K562 (cell line): ENCODE results near the gene LRP1-AS.

Source experiments
- CBFB ChIP-seq: sonication (generic); formaldehyde crosslinking; IDR thresholded peaks from 2 replicates; pipeline ENCODE4 v1.4.0; 2020; ENCODE audit warnings: mild to moderate bottlenecking, missing genetic modification reagents
- ELF4 ChIP-seq: fragments of 450-650 bp; formaldehyde crosslinking; IDR thresholded peaks from 2 replicates; pipeline ENCODE4 v1.4.0; 2022; ENCODE audit warnings: missing genetic modification characterization
- FOXA1 ChIP-seq: fragments of 450-650 bp; IDR thresholded peaks from 2 replicates; pipeline ENCODE4 v1.6.1; 2016; ENCODE audit warnings: mild to moderate bottlenecking, borderline replicate concordance
- FOXM1 ChIP-seq, 2 experiments: fragments of 450-650 bp in 1 of 2; sonication (generic) in 1 of 2; formaldehyde crosslinking in 1 of 2; IDR thresholded peaks; 2 replicates each; pipeline versions ENCODE4 v1.6.1 to v1.9.0; 2017 to 2022; ENCODE audit warnings: low read depth in 2 of 2, mild to moderate bottlenecking in 2 of 2, missing genetic modification reagents in 1 of 2, moderate library complexity in 1 of 2
- POLR2A ChIP-seq: fragments of 450-650 bp; conservative IDR thresholded peaks from 2 replicates; pipeline ENCODE4 v1.6.1; 2016
- SRSF1 ChIP-seq: fragments of 200-400 bp; formaldehyde crosslinking; IDR thresholded peaks from 2 replicates; pipeline ENCODE4 v1.6.1; 2017; ENCODE audit warnings: mild to moderate bottlenecking, low read depth, low read length, moderate library complexity
- TAF1 ChIP-seq: IDR thresholded peaks from 2 replicates; pipeline ENCODE4 v1.6.1; 2011; ENCODE audit warnings: mild to moderate bottlenecking, low read length, moderate library complexity; ENCODE audit not compliant: insufficient read depth, control insufficient read depth, severe bottlenecking; ENCODE audit errors: extremely low read depth
- TEAD2 ChIP-seq: fragments of 450-650 bp; IDR thresholded peaks from 2 replicates; pipeline ENCODE4 v1.6.1; 2016; ENCODE audit warnings: missing genetic modification characterization, control low read depth, missing compliant biosample characterization
- ZC3H8 ChIP-seq: fragments of 450-650 bp; IDR thresholded peaks from 2 replicates; pipeline ENCODE4 v1.6.1; 2017
- TF ChIP-seq, protein P1 (sequence below): fragments of 450-650 bp; IDR thresholded peaks from 2 replicates; pipeline ENCODE4 v1.6.1; 2016
- TF ChIP-seq, protein P2 (sequence below), 2 experiments: fragments of 450-650 bp; IDR thresholded peaks; 2 replicates each; pipeline ENCODE4 v1.6.1; 2016; ENCODE audit warnings: mild to moderate bottlenecking in 2 of 2, borderline replicate concordance in 1 of 2, low read depth in 1 of 2, moderate library complexity in 1 of 2
- TF ChIP-seq, protein P3 (sequence below), 3 experiments: IDR thresholded peaks in 2 of 3; conservative IDR thresholded peaks in 1 of 3; 2 replicates each; pipeline ENCODE4 v1.5.1; 2011 to 2012; ENCODE audit warnings: low read length in 3 of 3, mild to moderate bottlenecking in 3 of 3, control low read depth in 2 of 3, improper control_type of control experiment in 1 of 3, inconsistent platforms in 1 of 3, low read depth in 1 of 3, mixed read lengths in 1 of 3, moderate library complexity in 1 of 3; ENCODE audit not compliant: insufficient read depth in 2 of 3
- TF ChIP-seq, protein P4 (sequence below): sonication (generic); formaldehyde crosslinking; IDR thresholded peaks from 2 replicates; pipeline ENCODE4 v1.8.0; 2022; ENCODE audit warnings: missing genetic modification reagents, mild to moderate bottlenecking, borderline replicate concordance

DNA sequence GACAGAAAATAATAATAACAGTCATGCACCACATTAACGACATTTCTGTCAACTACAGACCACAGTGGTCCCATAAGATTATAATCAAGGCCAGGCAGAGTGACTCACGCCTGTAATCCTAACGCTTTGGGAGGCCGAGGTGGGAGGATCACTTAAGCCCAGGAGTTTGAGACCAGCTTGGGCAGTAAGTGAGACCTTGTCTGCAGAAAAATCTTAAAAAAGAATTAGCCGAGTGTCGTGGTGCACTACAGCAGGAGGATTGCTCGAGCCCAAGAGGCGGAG lies 49.9 kb downstream of the LRP1-AS start:
- TF ChIP-seq, protein P1, sequence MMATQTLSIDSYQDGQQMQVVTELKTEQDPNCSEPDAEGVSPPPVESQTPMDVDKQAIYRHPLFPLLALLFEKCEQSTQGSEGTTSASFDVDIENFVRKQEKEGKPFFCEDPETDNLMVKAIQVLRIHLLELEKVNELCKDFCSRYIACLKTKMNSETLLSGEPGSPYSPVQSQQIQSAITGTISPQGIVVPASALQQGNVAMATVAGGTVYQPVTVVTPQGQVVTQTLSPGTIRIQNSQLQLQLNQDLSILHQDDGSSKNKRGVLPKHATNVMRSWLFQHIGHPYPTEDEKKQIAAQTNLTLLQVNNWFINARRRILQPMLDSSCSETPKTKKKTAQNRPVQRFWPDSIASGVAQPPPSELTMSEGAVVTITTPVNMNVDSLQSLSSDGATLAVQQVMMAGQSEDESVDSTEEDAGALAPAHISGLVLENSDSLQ, result no peak
- TF ChIP-seq, protein P2, sequence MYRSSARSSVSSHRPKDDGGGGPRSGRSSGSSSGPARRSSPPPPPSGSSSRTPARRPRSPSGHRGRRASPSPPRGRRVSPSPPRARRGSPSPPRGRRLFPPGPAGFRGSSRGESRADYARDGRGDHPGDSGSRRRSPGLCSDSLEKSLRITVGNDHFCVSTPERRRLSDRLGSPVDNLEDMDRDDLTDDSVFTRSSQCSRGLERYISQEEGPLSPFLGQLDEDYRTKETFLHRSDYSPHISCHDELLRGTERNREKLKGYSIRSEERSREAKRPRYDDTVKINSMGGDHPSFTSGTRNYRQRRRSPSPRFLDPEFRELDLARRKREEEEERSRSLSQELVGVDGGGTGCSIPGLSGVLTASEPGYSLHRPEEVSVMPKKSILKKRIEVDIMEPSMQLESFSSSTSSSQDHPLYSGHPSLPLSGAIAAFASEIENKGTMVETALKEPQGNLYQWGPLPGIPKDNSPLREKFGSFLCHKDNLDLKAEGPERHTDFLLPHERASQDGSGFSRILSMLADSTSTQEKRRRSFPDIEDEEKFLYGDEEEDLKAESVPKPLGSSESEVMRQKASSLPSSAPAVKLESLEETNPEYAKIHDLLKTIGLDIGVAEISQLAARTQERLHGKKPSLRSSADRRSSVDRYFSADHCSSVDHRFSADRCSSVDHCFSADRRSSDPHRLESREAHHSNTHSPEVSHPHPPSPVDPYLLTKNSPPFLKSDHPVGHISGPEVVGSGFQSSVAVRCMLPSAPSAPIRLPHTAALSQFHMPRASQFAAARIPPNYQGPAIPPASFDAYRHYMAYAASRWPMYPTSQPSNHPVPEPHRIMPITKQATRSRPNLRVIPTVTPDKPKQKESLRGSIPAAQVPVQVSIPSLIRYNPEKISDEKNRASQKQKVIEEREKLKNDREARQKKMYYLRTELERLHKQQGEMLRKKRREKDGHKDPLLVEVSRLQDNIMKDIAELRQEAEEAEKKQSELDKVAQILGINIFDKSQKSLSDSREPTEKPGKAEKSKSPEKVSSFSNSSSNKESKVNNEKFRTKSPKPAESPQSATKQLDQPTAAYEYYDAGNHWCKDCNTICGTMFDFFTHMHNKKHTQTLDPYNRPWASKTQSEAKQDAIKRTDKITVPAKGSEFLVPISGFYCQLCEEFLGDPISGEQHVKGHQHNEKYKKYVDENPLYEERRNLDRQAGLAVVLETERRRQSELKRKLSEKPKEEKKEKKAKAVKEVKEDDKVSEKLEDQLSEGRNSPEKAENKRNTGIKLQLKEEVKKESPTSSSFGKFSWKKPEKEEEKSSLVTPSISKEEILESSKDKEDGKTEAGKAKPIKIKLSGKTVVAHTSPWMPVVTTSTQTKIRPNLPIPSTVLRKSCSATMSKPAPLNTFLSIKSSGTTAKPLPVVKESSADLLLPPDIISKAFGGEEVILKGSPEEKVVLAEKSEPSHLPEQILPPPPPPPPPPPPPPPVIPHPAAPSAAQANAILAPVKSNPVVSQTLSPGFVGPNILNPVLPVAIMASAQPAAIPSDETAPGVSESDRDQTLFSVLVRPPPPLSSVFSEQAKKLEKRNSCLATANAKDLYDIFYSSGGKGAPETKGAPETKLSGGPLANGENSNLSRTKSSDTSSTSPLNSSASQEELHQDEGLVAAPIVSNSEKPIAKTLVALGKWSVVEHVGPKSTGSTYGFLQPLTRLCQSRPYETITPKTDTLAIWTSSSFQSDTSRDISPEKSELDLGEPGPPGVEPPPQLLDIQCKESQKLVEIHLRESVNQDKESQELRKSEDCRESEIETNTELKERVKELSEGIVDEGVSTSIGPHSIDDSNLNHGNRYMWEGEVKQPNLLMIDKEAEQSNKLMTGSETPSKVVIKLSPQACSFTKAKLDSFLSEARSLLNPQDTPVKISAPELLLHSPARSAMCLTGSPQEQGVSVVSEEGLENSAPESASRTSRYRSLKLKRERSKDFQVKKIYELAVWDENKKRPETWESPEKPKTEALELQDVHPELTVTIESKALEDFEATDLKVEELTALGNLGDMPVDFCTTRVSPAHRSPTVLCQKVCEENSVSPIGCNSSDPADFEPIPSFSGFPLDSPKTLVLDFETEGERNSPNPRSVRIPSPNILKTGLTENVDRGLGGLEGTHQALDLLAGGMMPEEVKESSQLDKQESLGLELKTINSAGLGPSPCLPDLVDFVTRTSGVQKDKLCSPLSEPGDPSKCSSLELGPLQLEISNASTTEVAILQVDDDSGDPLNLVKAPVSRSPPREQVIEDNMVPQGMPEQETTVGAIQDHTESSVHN (IDR thresholded peaks at IDR 0.05; ENCODE audit: borderline replicate concordance in 1 of 2, low read depth in 1 of 2), result no peak
- no peak for TF ChIP-seq SRSF1
- TF ChIP-seq FOXA1, result no peak
- no peak for TF ChIP-seq TEAD2 (tag)
- no peak for TF ChIP-seq CBFB (CRISPR knock-in tag)
- no peak for TF ChIP-seq ZC3H8
- no peak for TF ChIP-seq POLR2A
- TF ChIP-seq, protein P3, sequence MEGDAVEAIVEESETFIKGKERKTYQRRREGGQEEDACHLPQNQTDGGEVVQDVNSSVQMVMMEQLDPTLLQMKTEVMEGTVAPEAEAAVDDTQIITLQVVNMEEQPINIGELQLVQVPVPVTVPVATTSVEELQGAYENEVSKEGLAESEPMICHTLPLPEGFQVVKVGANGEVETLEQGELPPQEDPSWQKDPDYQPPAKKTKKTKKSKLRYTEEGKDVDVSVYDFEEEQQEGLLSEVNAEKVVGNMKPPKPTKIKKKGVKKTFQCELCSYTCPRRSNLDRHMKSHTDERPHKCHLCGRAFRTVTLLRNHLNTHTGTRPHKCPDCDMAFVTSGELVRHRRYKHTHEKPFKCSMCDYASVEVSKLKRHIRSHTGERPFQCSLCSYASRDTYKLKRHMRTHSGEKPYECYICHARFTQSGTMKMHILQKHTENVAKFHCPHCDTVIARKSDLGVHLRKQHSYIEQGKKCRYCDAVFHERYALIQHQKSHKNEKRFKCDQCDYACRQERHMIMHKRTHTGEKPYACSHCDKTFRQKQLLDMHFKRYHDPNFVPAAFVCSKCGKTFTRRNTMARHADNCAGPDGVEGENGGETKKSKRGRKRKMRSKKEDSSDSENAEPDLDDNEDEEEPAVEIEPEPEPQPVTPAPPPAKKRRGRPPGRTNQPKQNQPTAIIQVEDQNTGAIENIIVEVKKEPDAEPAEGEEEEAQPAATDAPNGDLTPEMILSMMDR (IDR thresholded peaks at IDR 0.05 in 2 of 3, conservative IDR thresholded peaks at IDR 0.05 in 1 of 3; ENCODE audit: insufficient read depth in 2 of 3, low read depth in 1 of 3, low read length in 3 of 3), result no peak
- TF ChIP-seq, protein P4, sequence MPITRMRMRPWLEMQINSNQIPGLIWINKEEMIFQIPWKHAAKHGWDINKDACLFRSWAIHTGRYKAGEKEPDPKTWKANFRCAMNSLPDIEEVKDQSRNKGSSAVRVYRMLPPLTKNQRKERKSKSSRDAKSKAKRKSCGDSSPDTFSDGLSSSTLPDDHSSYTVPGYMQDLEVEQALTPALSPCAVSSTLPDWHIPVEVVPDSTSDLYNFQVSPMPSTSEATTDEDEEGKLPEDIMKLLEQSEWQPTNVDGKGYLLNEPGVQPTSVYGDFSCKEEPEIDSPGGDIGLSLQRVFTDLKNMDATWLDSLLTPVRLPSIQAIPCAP, result no peak
- no peak for TF ChIP-seq ELF4
- no peak for TF ChIP-seq FOXM1 (IDR thresholded peaks at IDR 0.05; ENCODE audit: low read depth)
- no peak for TF ChIP-seq FOXM1 (CRISPR knock-in tag; IDR thresholded peaks at IDR 0.05; ENCODE audit: low read depth)
- TF ChIP-seq TAF1, result no peak
